ENCODE results near the gene PRKAB1. TPM values are rescaled to one million over a fixed set of nuclear protein-coding genes. Genes with fewer than 3 reads are reported as not detected.

The PRKAB1 gene
- total RNA-seq, 4 donors from 2014 or later, result 15.7 to 51.8 (median 32.1) TPM

GRCh38 chr12:119652665-119653064, 15.3 kb upstream of the PRKAB1 start:
- TF ChIP-seq CTCF (IDR thresholded peaks at IDR 0.05; ENCODE audit: low read depth), result no peak

- TF ChIP-seq CTCF (IDR thresholded peaks at IDR 0.05; ENCODE audit: low read depth), result no peak
These were observed 8.5 kb upstream of the PRKAB1 start for GRCh38 chr12:119659289-119659897.

GRCh38 chr12:119660076-119660475, 7.9 kb upstream of the PRKAB1 start:
- TF ChIP-seq CTCF (IDR thresholded peaks at IDR 0.05; ENCODE audit: low read depth), result no peak

GRCh38 chr12:119661882-119662281, 6.1 kb upstream of the PRKAB1 start:
- TF ChIP-seq CTCF (IDR thresholded peaks at IDR 0.05; ENCODE audit: low read depth), result no peak

- TF ChIP-seq CTCF (IDR thresholded peaks at IDR 0.05; ENCODE audit: low read depth), result no peak
These were observed 3.3 kb upstream of the PRKAB1 start for GRCh38 chr12:119664642-119665041.

GRCh38 chr12:119665164-119665929, 2.6 kb upstream of the PRKAB1 start:
- no peak for TF ChIP-seq CTCF (IDR thresholded peaks at IDR 0.05; ENCODE audit: low read depth)

GRCh38 chr12:119666226-119666795, 1.6 kb upstream of the PRKAB1 start:
- no peak for TF ChIP-seq CTCF (IDR thresholded peaks at IDR 0.05; ENCODE audit: low read depth)

Measured in subcutaneous adipose tissue (tissue), 4 donors.